K562 (cell line): Measurements from ENCODE around the gene ANKFN1. TPM values are rescaled to one million over a fixed set of nuclear protein-coding genes. Genes with fewer than 3 reads are reported as not detected.
A peak's percentile ranks its signal among the peaks of the same experiment; 100 is the strongest.

Source experiments
- ATF7 ChIP-seq: fragments of 450-650 bp; IDR thresholded peaks from 2 replicates; pipeline ENCODE4 v1.7.1; 2014; ENCODE audit warnings: mild to moderate bottlenecking, moderate library complexity
- BRD4 ChIP-seq: fragments of 200-600 bp; sonication (generic); IDR thresholded peaks from 2 replicates; pipeline ENCODE4 v1.6.1; 2017; ENCODE audit warnings: inconsistent platforms
- CEBPG ChIP-seq, 3 experiments: fragments of 200-800 bp in 1 of 3; sonication (Bioruptor generic) in 1 of 3; sonication (generic) in 1 of 3; formaldehyde crosslinking in 1 of 3; IDR thresholded peaks in 2 of 3; conservative IDR thresholded peaks in 1 of 3; 2 replicates each; pipeline versions ENCODE4 v1.6.1 to v1.8.0; 2016 to 2022; ENCODE audit warnings: missing compliant biosample characterization in 2 of 3, missing genetic modification characterization in 2 of 3, mild to moderate bottlenecking in 1 of 3, missing genetic modification reagents in 1 of 3
- ELF4 ChIP-seq: fragments of 450-650 bp; formaldehyde crosslinking; IDR thresholded peaks from 2 replicates; pipeline ENCODE4 v1.4.0; 2022; ENCODE audit warnings: missing genetic modification characterization
- MEIS2 ChIP-seq: fragments of 450-650 bp; IDR thresholded peaks from 2 replicates; pipeline ENCODE4 v1.6.1; 2014; ENCODE audit warnings: mild to moderate bottlenecking; ENCODE audit not compliant: partially characterized antibody
- ZNF143 ChIP-seq: sonication (generic); formaldehyde crosslinking; IDR thresholded peaks from 2 replicates; pipeline ENCODE4 v1.9.0; 2022; ENCODE audit warnings: mild to moderate bottlenecking, missing genetic modification reagents
- ZNF316 ChIP-seq: fragments of 450-650 bp; IDR thresholded peaks from 2 replicates; pipeline ENCODE4 v1.6.1; 2016
- ZNF586 ChIP-seq: fragments of 450-650 bp; formaldehyde crosslinking; conservative IDR thresholded peaks from 2 replicates; pipeline ENCODE4 v1.4.0; 2020; ENCODE audit warnings: mild to moderate bottlenecking, moderate library complexity
- polyA plus RNA-seq, 8 experiments: library from polyadenylated mRNA; depleted of rRNA in 4 of 8; stranded (reverse) in 5 of 8; unstranded in 3 of 8; fragments of >200 nt; fragmentation: Nextera tagmentation in 2 of 8; fragmentation: Illumina TruSeq in 1 of 8; extraction: Ambion mirVana in 2 of 8; extraction: Trizol in 1 of 8; gene quantifications; 2 replicates each; pipeline versions ENCODE4 v1.2.1 to v1.2.3, GENCODE V29; 2011 to 2014; ENCODE audit warnings: inconsistent platforms in 1 of 8, missing spikeins in 1 of 8
- total RNA-seq, 7 experiments: library from RNA; depleted of rRNA in 6 of 7; stranded (reverse); fragments of >200 nt in 6 of 7; fragmentation: Illumina TruSeq in 2 of 7; extraction: Trizol in 2 of 7; gene quantifications; 2 replicates each; pipeline versions ENCODE4 v1.2.1 to v1.2.3, GENCODE V29; 2011 to 2021; ENCODE audit warnings: low replicate concordance in 1 of 7
- TF ChIP-seq, protein P1 (sequence below), 2 experiments: fragments of 450-650 bp; IDR thresholded peaks; 2 replicates each; pipeline ENCODE4 v1.6.1; 2016; ENCODE audit warnings: mild to moderate bottlenecking in 2 of 2, borderline replicate concordance in 1 of 2, low read depth in 1 of 2, moderate library complexity in 1 of 2

The ANKFN1 gene
- total and polyA plus RNA-seq, 9 of the 15 experiments (the other 6 are each of a cell fraction or from before 2014, with no cell fraction given): 0.04 to 0.39 (median 0.15) TPM; not detected in 1

DNA sequence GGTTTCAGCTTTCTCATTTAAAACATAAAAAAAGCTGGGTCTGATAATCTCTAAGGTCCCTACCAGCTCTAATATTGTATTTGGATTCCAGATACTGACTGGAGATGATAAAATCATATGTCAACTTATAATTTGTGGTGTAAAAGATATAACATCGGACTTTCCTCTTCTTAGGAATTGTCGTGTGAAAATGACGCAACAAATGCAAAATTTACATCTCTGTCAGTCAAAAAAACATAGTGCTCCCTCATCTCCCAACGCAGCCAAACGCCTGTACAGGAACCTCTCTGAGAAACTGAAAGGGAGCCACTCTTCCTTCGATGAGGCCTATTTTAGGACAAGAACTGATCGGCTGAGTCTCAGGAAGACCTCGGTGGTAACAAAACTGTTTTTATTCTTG, 197.3 kb downstream of the ANKFN1 start (continued):
- TF ChIP-seq, protein P1, sequence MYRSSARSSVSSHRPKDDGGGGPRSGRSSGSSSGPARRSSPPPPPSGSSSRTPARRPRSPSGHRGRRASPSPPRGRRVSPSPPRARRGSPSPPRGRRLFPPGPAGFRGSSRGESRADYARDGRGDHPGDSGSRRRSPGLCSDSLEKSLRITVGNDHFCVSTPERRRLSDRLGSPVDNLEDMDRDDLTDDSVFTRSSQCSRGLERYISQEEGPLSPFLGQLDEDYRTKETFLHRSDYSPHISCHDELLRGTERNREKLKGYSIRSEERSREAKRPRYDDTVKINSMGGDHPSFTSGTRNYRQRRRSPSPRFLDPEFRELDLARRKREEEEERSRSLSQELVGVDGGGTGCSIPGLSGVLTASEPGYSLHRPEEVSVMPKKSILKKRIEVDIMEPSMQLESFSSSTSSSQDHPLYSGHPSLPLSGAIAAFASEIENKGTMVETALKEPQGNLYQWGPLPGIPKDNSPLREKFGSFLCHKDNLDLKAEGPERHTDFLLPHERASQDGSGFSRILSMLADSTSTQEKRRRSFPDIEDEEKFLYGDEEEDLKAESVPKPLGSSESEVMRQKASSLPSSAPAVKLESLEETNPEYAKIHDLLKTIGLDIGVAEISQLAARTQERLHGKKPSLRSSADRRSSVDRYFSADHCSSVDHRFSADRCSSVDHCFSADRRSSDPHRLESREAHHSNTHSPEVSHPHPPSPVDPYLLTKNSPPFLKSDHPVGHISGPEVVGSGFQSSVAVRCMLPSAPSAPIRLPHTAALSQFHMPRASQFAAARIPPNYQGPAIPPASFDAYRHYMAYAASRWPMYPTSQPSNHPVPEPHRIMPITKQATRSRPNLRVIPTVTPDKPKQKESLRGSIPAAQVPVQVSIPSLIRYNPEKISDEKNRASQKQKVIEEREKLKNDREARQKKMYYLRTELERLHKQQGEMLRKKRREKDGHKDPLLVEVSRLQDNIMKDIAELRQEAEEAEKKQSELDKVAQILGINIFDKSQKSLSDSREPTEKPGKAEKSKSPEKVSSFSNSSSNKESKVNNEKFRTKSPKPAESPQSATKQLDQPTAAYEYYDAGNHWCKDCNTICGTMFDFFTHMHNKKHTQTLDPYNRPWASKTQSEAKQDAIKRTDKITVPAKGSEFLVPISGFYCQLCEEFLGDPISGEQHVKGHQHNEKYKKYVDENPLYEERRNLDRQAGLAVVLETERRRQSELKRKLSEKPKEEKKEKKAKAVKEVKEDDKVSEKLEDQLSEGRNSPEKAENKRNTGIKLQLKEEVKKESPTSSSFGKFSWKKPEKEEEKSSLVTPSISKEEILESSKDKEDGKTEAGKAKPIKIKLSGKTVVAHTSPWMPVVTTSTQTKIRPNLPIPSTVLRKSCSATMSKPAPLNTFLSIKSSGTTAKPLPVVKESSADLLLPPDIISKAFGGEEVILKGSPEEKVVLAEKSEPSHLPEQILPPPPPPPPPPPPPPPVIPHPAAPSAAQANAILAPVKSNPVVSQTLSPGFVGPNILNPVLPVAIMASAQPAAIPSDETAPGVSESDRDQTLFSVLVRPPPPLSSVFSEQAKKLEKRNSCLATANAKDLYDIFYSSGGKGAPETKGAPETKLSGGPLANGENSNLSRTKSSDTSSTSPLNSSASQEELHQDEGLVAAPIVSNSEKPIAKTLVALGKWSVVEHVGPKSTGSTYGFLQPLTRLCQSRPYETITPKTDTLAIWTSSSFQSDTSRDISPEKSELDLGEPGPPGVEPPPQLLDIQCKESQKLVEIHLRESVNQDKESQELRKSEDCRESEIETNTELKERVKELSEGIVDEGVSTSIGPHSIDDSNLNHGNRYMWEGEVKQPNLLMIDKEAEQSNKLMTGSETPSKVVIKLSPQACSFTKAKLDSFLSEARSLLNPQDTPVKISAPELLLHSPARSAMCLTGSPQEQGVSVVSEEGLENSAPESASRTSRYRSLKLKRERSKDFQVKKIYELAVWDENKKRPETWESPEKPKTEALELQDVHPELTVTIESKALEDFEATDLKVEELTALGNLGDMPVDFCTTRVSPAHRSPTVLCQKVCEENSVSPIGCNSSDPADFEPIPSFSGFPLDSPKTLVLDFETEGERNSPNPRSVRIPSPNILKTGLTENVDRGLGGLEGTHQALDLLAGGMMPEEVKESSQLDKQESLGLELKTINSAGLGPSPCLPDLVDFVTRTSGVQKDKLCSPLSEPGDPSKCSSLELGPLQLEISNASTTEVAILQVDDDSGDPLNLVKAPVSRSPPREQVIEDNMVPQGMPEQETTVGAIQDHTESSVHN (IDR thresholded peaks at IDR 0.05; ENCODE audit: borderline replicate concordance in 1 of 2, low read depth in 1 of 2): no peak
- no peak for TF ChIP-seq ZNF143 (CRISPR knock-in tag)
- TF ChIP-seq ZNF586: no peak
- no peak for TF ChIP-seq ELF4 (CRISPR knock-in tag)
- no peak for TF ChIP-seq CEBPG (CRISPR knock-in tag; IDR thresholded peaks at IDR 0.05)
- TF ChIP-seq CEBPG (tag; conservative IDR thresholded peaks at IDR 0.05 in 1 of 2, IDR thresholded peaks at IDR 0.05 in 1 of 2): peak; percentile 77 to 87
- no peak for TF ChIP-seq BRD4
- no peak for TF ChIP-seq ZNF316
- peak; percentile 5 for TF ChIP-seq MEIS2
- TF ChIP-seq ATF7: peak; percentile 31; the same call in 1 of the 2 replicates
